GM23338 (cell line): ENCODE data around the gene RAPGEF5. TPM values are rescaled to one million over a fixed set of nuclear protein-coding genes. Genes with fewer than 3 reads are reported as not detected.

ENCODE experiments used
- ATAC-seq: fragments of 200-7000 bp; cut with Tn5 transposase; 3 replicates; pipeline ENCODE4 v1.9.1; 2020
- DNase-seq: peaks from one replicate; pipeline ENCODE4 v3.0.0-alpha.2; 2015; ENCODE audit warnings: low spot score
- H2AFZ ChIP-seq: fragments of 200-600 bp; sonication (generic); 2 replicates; pipeline ENCODE4 v1.8.0; 2016; ENCODE audit warnings: antibody characterized with exemption, mild to moderate bottlenecking, moderate library complexity
- H3F3A ChIP-seq: fragments of 200-600 bp; sonication (generic); replicated peaks from 2 replicates; pipeline ENCODE4 v1.8.0; 2017; ENCODE audit warnings: antibody characterized with exemption, mixed run types, low read depth
- H3K27ac ChIP-seq: fragments of 200-600 bp; sonication (generic); 2 replicates; pipeline ENCODE4 v1.6.1; 2016; ENCODE audit warnings: low read depth
- H3K27me3 ChIP-seq: fragments of 200-600 bp; sonication (generic); 2 replicates; pipeline ENCODE4 v1.8.0; 2016; ENCODE audit warnings: mild to moderate bottlenecking, mixed run types, moderate library complexity; ENCODE audit not compliant: insufficient read depth
- H3K36me3 ChIP-seq: fragments of 200-600 bp; sonication (generic); 2 replicates; pipeline ENCODE4 v1.8.0; 2016; ENCODE audit warnings: mild to moderate bottlenecking; ENCODE audit not compliant: insufficient read depth
- H3K4me1 ChIP-seq: fragments of 200-600 bp; sonication (generic); 2 replicates; pipeline ENCODE4 v1.8.0; 2016; ENCODE audit warnings: mild to moderate bottlenecking, moderate library complexity; ENCODE audit not compliant: insufficient read depth
- H3K4me2 ChIP-seq: fragments of 200-600 bp; sonication (generic); 2 replicates; pipeline ENCODE4 v1.7.1; 2017; ENCODE audit warnings: mixed run types
- H3K4me3 ChIP-seq: fragments of 200-600 bp; sonication (generic); 2 replicates; pipeline ENCODE4 v1.6.1; 2016; ENCODE audit warnings: mixed run types
- H3K79me2 ChIP-seq: fragments of 200-600 bp; sonication (generic); replicated peaks from 2 replicates; pipeline ENCODE4 v1.8.0; 2017; ENCODE audit warnings: mild to moderate bottlenecking; ENCODE audit not compliant: insufficient read depth
- H3K9me2 ChIP-seq: fragments of 200-600 bp; sonication (generic); 2 replicates; pipeline ENCODE4 v1.8.0; 2017; ENCODE audit not compliant: insufficient read depth
- H4K20me1 ChIP-seq: fragments of 200-600 bp; sonication (generic); replicated peaks from 2 replicates; pipeline ENCODE4 v1.8.0; 2017; ENCODE audit warnings: mild to moderate bottlenecking; ENCODE audit not compliant: insufficient read depth
- H3K27ac Mint-ChIP-seq: 2 replicates; pipeline ENCODE4 v1.8.0; 2020; ENCODE audit warnings: inconsistent platforms, mild to moderate bottlenecking, moderate library complexity, mixed read lengths
- H3K27me3 Mint-ChIP-seq: 3 replicates; pipeline ENCODE4 v1.8.0; 2022; ENCODE audit warnings: low read depth, mild to moderate bottlenecking, moderate library complexity, mixed read lengths, inconsistent platforms; ENCODE audit not compliant: insufficient read depth, poor library complexity
- H3K36me3 Mint-ChIP-seq: 3 replicates; pipeline ENCODE4 v1.8.0; 2021; ENCODE audit warnings: low read depth, mild to moderate bottlenecking, inconsistent platforms, moderate library complexity, mixed read lengths
- H3K4me1 Mint-ChIP-seq: 3 replicates; pipeline ENCODE4 v1.8.0; 2020; ENCODE audit warnings: mild to moderate bottlenecking, inconsistent platforms, mixed read lengths
- H3K4me3 Mint-ChIP-seq: 3 replicates; pipeline ENCODE4 v1.8.0; 2021; ENCODE audit warnings: moderate library complexity, mild to moderate bottlenecking, inconsistent platforms, mixed read lengths
- H3K9me3 Mint-ChIP-seq: 3 replicates; pipeline ENCODE4 v1.8.0; 2020; ENCODE audit warnings: moderate library complexity, mild to moderate bottlenecking, inconsistent platforms, mixed read lengths
- ETS1 ChIP-seq: IDR thresholded peaks from 2 replicates; pipeline ENCODE4 v1.6.1; 2016; ENCODE audit warnings: antibody characterized with exemption
- EZH2 ChIP-seq: fragments of 200-600 bp; sonication (generic); IDR thresholded peaks from one replicate; pipeline ENCODE4 v1.8.0; 2017; ENCODE audit warnings: antibody characterized with exemption, mild to moderate bottlenecking, low read depth; ENCODE audit not compliant: unreplicated experiment
- EZH2phosphoT487 ChIP-seq: fragments of 200-600 bp; sonication (generic); IDR thresholded peaks from one replicate; pipeline ENCODE4 v1.8.1; 2018; ENCODE audit warnings: antibody characterized with exemption; ENCODE audit not compliant: unreplicated experiment
- JUNB ChIP-seq: IDR thresholded peaks from one replicate; pipeline ENCODE4 v1.6.1; 2016; ENCODE audit warnings: antibody characterized with exemption; ENCODE audit not compliant: unreplicated experiment
- POLR2AphosphoS5 ChIP-seq: IDR thresholded peaks from 2 replicates; pipeline ENCODE4 v1.6.1; 2016; ENCODE audit warnings: antibody characterized with exemption, low read depth
- REST ChIP-seq: IDR thresholded peaks from one replicate; pipeline ENCODE4 v1.6.1; 2018; ENCODE audit warnings: antibody characterized with exemption; ENCODE audit not compliant: unreplicated experiment
- STAT1 ChIP-seq: IDR thresholded peaks from one replicate; pipeline ENCODE4 v1.6.1; 2016; ENCODE audit warnings: antibody characterized with exemption; ENCODE audit not compliant: unreplicated experiment
- ZNF114 ChIP-seq: fragments of 250-450 bp; sonication (Bioruptor Pico); IDR thresholded peaks from 2 replicates; pipeline ENCODE4 v1.5.0; 2020; ENCODE audit warnings: mild to moderate bottlenecking, moderate library complexity
- ZNF331 ChIP-seq: fragments of 250-450 bp; sonication (Bioruptor Pico); IDR thresholded peaks from 2 replicates; pipeline ENCODE4 v1.5.0; 2020; ENCODE audit warnings: low read depth, mild to moderate bottlenecking, moderate library complexity
- ZNF462 ChIP-seq: fragments of 250-450 bp; sonication (Bioruptor Pico); IDR thresholded peaks from 2 replicates; pipeline ENCODE4 v1.5.0; 2020; ENCODE audit warnings: mild to moderate bottlenecking, moderate library complexity
- polyA plus RNA-seq: library from polyadenylated mRNA; unstranded; fragments of >200 nt; fragmentation: Nextera tagmentation; extraction: Ambion mirVana; gene quantifications from 2 replicates; pipeline ENCODE4 v1.2.1, GENCODE V29; 2016
- total RNA-seq: library from RNA; depleted of rRNA; stranded (reverse); fragments of >200 nt; shearing (Covaris generic); gene quantifications from 2 replicates; pipeline ENCODE4 v1.2.3, GENCODE V29; 2014

Gene RAPGEF5
- total and polyA plus RNA-seq, 2 experiments from 2014 or later: 6.3 to 13.1 TPM

- no peak for TF ChIP-seq ZNF462 (CRISPR knock-in tag)
- no peak for TF ChIP-seq ETS1
- no peak for TF ChIP-seq REST
- TF ChIP-seq JUNB: no peak
These were observed 148.2 kb downstream of the RAPGEF5 start (continued) for GRCh38 chr7:22208799-22209198.

GRCh38 chr7:22207724-22208225, 149.2 kb downstream of the RAPGEF5 start:
- H3K4me1 Mint-ChIP-seq: no peaks in the 10 kb centered on the region
- Histone ChIP-seq H3K4me3 (no peak overlapping the region), H3K79me2 (no peaks in the 10 kb centered on the region), H3K36me3 (no peaks in the 10 kb centered on the region), H3K9me2 (no peaks in the 10 kb centered on the region), H3F3A (no peaks in the 10 kb centered on the region), H3K27ac (no peak overlapping the region), H3K4me1 (no peaks in the 10 kb centered on the region), H3K4me2 (no peak overlapping the region), H2AFZ (no peak overlapping the region), H3K27me3 (no peaks in the 10 kb centered on the region), H4K20me1 (no peaks in the 10 kb centered on the region)
- no peak for TF ChIP-seq STAT1
- TF ChIP-seq ZNF331 (CRISPR knock-in tag): no peak
- TF ChIP-seq EZH2: no peak
- TF ChIP-seq JUNB: no peak
- TF ChIP-seq ZNF114 (CRISPR knock-in tag): no peak
- TF ChIP-seq EZH2phosphoT487: no peak
- no peak for TF ChIP-seq POLR2AphosphoS5
- no peak overlapping the region for H3K27ac Mint-ChIP-seq
- no peaks in the 10 kb centered on the region for H3K27me3 Mint-ChIP-seq
- no peak overlapping the region for H3K4me3 Mint-ChIP-seq
- H3K9me3 Mint-ChIP-seq: no peaks in the 10 kb centered on the region
- DNase-seq (no peak), ATAC-seq (no peak)
- H3K36me3 Mint-ChIP-seq: no peaks in the 10 kb centered on the region
